Prostate gland (tissue), 2 donors: ENCODE data around the gene GRID1. TPM values are rescaled to one million over a fixed set of nuclear protein-coding genes. Genes with fewer than 3 reads are reported as not detected.

ENCODE experiments used
- DNase-seq: peaks from one replicate; pipeline ENCODE4 v3.0.0-alpha.2; 2019; ENCODE audit warnings: low spot score
- H3K27ac ChIP-seq, 2 donors: fragments of 200-600 bp; sonication (generic); 2 replicates each; pipeline ENCODE4 v1.5.1; 2017 to 2019
- H3K27me3 ChIP-seq: fragments of 200-600 bp; sonication (generic); replicated peaks from 2 replicates; pipeline ENCODE4 v1.5.1; 2019; ENCODE audit not compliant: insufficient read depth
- H3K36me3 ChIP-seq, 2 donors: fragments of 200-600 bp; sonication (generic); 1 replicate in 1 of 2; 2 replicates in 1 of 2; pipeline versions ENCODE4 v1.5.1 to v1.8.1; 2017 to 2019
- H3K4me1 ChIP-seq: fragments of 200-600 bp; sonication (generic); replicated peaks from 2 replicates; pipeline ENCODE4 v1.5.1; 2019
- H3K4me3 ChIP-seq, 2 donors: fragments of 200-600 bp; sonication (generic); 2 replicates each; pipeline ENCODE4 v1.5.1; 2017 to 2019
- H3K9me3 ChIP-seq: fragments of 200-600 bp; sonication (generic); 2 replicates; pipeline ENCODE4 v1.5.1; 2017
- POLR2A ChIP-seq: fragments of 450-650 bp; IDR thresholded peaks from one replicate; pipeline ENCODE4 v1.6.1; 2016; ENCODE audit warnings: antibody characterized with exemption, mild to moderate bottlenecking
- POLR2AphosphoS5 ChIP-seq: sonication (generic); formaldehyde crosslinking; IDR thresholded peaks from one replicate; pipeline ENCODE4 v1.6.1; 2017; ENCODE audit warnings: antibody characterized with exemption
- WGBS: methylation state at CpG from one replicate; pipeline ENCODE4 v1.1.5; 2018; 5-methylcytosine and 5-hydroxymethylcytosine counted together
- intact Hi-C: fragments of 100-400 bp; cut with DNase I; formaldehyde crosslinking; loops from one replicate; pipeline ENCODE4 v1.14.2; 2022
- total RNA-seq, 2 donors: library from RNA; depleted of rRNA; stranded (reverse); fragments of >200 nt; gene quantifications; one replicate each; pipeline ENCODE4 v1.1.0, GENCODE V29; 2016
- TF ChIP-seq, protein P1 (sequence below), 4 experiments: fragments of 200-600 bp in 2 of 4; fragments of 450-650 bp in 2 of 4; sonication (generic) in 2 of 4; IDR thresholded peaks; 1 replicate in 3 of 4; 2 replicates in 1 of 4; pipeline ENCODE4 v1.5.1; 2016 to 2019; ENCODE audit warnings: antibody characterized with exemption in 4 of 4, mild to moderate bottlenecking in 2 of 4, moderate library complexity in 2 of 4

Gene GRID1
- total RNA-seq, 2 donors from 2014 or later: 1.0 to 10.0 TPM

- H3K4me1 ChIP-seq: no peaks in the 10 kb centered on the region
- DNase-seq: no peak
- no peaks in the 10 kb centered on the region for H3K27me3 ChIP-seq
- H3K27ac ChIP-seq: no peak overlapping the region
- no peaks in the 10 kb centered on the region for H3K36me3 ChIP-seq
- TF ChIP-seq, protein P1, sequence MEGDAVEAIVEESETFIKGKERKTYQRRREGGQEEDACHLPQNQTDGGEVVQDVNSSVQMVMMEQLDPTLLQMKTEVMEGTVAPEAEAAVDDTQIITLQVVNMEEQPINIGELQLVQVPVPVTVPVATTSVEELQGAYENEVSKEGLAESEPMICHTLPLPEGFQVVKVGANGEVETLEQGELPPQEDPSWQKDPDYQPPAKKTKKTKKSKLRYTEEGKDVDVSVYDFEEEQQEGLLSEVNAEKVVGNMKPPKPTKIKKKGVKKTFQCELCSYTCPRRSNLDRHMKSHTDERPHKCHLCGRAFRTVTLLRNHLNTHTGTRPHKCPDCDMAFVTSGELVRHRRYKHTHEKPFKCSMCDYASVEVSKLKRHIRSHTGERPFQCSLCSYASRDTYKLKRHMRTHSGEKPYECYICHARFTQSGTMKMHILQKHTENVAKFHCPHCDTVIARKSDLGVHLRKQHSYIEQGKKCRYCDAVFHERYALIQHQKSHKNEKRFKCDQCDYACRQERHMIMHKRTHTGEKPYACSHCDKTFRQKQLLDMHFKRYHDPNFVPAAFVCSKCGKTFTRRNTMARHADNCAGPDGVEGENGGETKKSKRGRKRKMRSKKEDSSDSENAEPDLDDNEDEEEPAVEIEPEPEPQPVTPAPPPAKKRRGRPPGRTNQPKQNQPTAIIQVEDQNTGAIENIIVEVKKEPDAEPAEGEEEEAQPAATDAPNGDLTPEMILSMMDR (IDR thresholded peaks at IDR 0.05): no peak
- no peak for TF ChIP-seq POLR2A
- TF ChIP-seq POLR2AphosphoS5: no peak
- intact Hi-C loops: no loop called here
- no peaks in the 10 kb centered on the region for H3K9me3 ChIP-seq
- WGBS: 95% methylated on average over 4 of the region's 4 CpGs
- no peak overlapping the region for H3K4me3 ChIP-seq
These were observed 343.7 kb downstream of the GRID1 start for GRCh38 chr10:86022906-86023305.

GRCh38 chr10:86020134-86020533, 346.5 kb downstream of the GRID1 start:
- WGBS: 69% methylated on average over 5 of the region's 5 CpGs

DNA sequence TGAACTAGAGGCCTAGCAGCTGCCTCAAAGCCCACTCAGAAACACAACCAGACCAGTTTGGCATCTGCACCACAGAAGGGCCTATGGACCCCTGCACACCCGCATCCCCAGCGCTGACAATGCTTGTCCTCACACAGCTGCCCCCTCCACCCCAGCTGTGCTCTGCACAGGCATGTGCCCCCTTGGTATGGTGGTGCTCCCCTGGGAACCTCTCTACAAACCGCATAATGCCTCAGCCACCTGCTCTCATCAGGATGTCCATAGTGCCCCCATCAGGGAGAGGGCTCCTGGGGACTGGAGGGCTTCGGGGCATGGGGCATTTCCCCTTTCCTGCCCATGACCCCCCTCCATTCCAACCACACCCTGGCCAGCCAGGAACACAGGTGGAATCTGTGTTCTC, 347.5 kb downstream of the GRID1 start:
- Histone ChIP-seq H3K27ac (no peak overlapping the region), H3K36me3 (no peaks in the 10 kb centered on the region), H3K27me3 (no peaks in the 10 kb centered on the region), H3K4me1 (no peaks in the 10 kb centered on the region), H3K4me3 (no peak overlapping the region), H3K9me3 (no peaks in the 10 kb centered on the region)
- DNase-seq: no peak
- TF ChIP-seq, protein P1 (IDR thresholded peaks at IDR 0.05): no peak
- no peak for TF ChIP-seq POLR2AphosphoS5
- TF ChIP-seq POLR2A: no peak
- intact Hi-C loops: no loop called here
- 96% methylated on average over 4 of the region's 4 CpGs for WGBS

More at GRCh38 chr10:86020134-86020533, 346.5 kb downstream of the GRID1 start:
- Histone ChIP-seq H3K27me3 (no peaks in the 10 kb centered on the region), H3K27ac (no peak overlapping the region), H3K9me3 (no peaks in the 10 kb centered on the region), H3K36me3 (no peaks in the 10 kb centered on the region), H3K4me3 (no peak overlapping the region), H3K4me1 (no peaks in the 10 kb centered on the region)
- TF ChIP-seq POLR2AphosphoS5: no peak
- TF ChIP-seq, protein P1 (IDR thresholded peaks at IDR 0.05): no peak
- TF ChIP-seq POLR2A: no peak
- no peak for DNase-seq
- intact Hi-C loops: no loop called here

DNA sequence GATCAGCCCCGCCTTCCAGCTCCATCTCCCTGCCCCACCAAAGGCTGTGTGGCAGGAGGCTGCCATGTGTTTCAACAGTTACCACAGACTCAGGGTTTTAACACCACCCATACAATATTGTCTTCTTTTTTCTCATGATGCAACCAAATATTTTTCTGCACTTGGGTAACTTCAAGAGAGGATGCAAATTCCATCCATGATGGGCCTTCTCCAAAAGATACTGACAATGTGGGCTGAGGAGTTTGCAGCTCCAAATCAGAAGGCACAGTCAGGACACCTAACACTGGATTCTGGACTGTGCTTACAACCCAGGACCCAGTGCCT, 347.9 kb downstream of the GRID1 start:
- intact Hi-C loops: no loop called here
- no peak overlapping the region for H3K27ac ChIP-seq
- H3K27me3 ChIP-seq: no peaks in the 10 kb centered on the region
- no peaks in the 10 kb centered on the region for H3K36me3 ChIP-seq
- WGBS: 100% methylated on average over 1 of the region's 1 CpG
- H3K9me3 ChIP-seq: no peaks in the 10 kb centered on the region
- TF ChIP-seq POLR2AphosphoS5: no peak
- TF ChIP-seq POLR2A: no peak
- TF ChIP-seq, protein P1 (IDR thresholded peaks at IDR 0.05): no peak
- no peak for DNase-seq
- H3K4me1 ChIP-seq: no peaks in the 10 kb centered on the region
- no peak overlapping the region for H3K4me3 ChIP-seq

DNA sequence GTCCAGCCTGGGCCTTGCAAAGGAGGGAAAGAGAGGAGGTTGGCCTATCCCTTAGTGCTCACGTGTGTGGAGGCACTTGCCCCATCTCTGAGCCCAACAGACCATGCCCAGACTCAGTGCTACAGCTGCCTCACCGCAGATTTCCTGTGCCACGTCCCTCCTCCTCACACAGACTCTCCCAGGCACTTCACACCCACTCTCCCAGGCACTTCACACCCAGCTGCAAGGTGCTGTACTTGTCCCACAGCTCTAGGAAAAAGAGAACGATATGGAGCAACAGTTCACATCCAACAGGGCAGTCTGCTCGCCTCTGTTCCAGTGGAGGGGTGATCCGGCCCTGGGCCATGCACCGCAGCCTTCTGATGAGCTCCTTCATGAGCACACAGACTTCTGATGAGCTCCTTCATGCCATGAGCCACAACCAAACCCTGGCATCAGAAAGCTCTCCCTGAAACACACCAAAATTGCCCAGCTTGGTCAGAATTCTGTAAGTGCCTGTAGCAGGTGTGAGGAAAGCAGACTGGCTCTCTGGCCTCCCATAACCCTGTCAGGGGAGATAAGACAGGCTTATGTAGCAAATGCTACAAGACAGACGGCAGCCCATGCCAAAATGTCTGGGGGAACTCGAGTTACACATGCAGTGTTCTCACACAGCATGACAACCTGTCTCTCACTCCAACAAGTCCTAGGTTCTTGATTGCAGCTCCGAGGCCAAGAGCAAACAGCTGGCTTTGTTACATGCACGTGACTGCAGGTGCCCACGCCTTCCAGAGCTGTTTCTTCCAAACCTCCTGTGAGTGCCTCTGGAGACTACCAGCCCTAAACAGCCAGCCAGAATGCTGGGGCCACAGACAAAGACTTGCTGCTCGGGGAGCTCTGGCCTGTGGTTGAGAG, 348.5 kb downstream of the GRID1 start:
- H3K9me3 ChIP-seq: no peaks in the 10 kb centered on the region
- H3K4me3 ChIP-seq: no peak overlapping the region
- no peak for DNase-seq
- no peaks in the 10 kb centered on the region for H3K4me1 ChIP-seq
- intact Hi-C loops: no loop called here
- WGBS: 60% methylated on average over 13 of the region's 13 CpGs
- H3K36me3 ChIP-seq: no peaks in the 10 kb centered on the region
- no peaks in the 10 kb centered on the region for H3K27me3 ChIP-seq
- no peak overlapping the region for H3K27ac ChIP-seq
- TF ChIP-seq POLR2AphosphoS5 (no peak), POLR2A (no peak)
- TF ChIP-seq, protein P1 (IDR thresholded peaks at IDR 0.05): no peak
